ENCODE measurements around the gene SUSD4. TPM values are rescaled to one million over a fixed set of nuclear protein-coding genes. Genes with fewer than 3 reads are reported as not detected.

Gene SUSD4
- total RNA-seq, 3 donors from 2014 or later: 0.64 to 16.7 (median 14.9) TPM

GRCh38 chr1:223264529-223264928 is 99.4 kb downstream of the SUSD4 start:
- Histone ChIP-seq H3K4me3 (no peak overlapping the region), H3K9me3 (no peaks in the 10 kb centered on the region), H3K36me3 (no peaks in the 10 kb centered on the region), H3K27ac (no peak overlapping the region), H3K4me1 (no peaks in the 10 kb centered on the region), H3K27me3 (no peaks in the 10 kb centered on the region)
- intact Hi-C loops (cut with DNase I; ENCODE audit: low total_unique reads): no loop called here
- DNase-seq (ENCODE audit: low spot score in 2 of 2): no peak
- no peak for TF ChIP-seq POLR2AphosphoS5 (IDR thresholded peaks at IDR 0.05)
- TF ChIP-seq POLR2A (IDR thresholded peaks at IDR 0.05): no peak
- no peak for TF ChIP-seq CTCF (IDR thresholded peaks at IDR 0.05)

- Histone ChIP-seq H3K36me3 (no peaks in the 10 kb centered on the region), H3K27me3 (no peaks in the 10 kb centered on the region), H3K27ac (no peak overlapping the region), H3K4me3 (no peak overlapping the region), H3K4me1 (no peaks in the 10 kb centered on the region), H3K9me3 (no peaks in the 10 kb centered on the region)
- intact Hi-C loops (cut with DNase I; ENCODE audit: low total_unique reads): no loop called here
- no peak for DNase-seq (ENCODE audit: low spot score in 2 of 2)
- TF ChIP-seq POLR2AphosphoS5 (IDR thresholded peaks at IDR 0.05) (no peak), CTCF (IDR thresholded peaks at IDR 0.05) (no peak), POLR2A (IDR thresholded peaks at IDR 0.05) (no peak)
Measured at GRCh38 chr1:223261914-223262313, 102.1 kb downstream of the SUSD4 start.

- no peaks in the 10 kb centered on the region for H3K36me3 ChIP-seq
- intact Hi-C loops (cut with DNase I; ENCODE audit: low total_unique reads): no loop called here
- no peaks in the 10 kb centered on the region for H3K9me3 ChIP-seq
Measured at GRCh38 chr1:223260712-223261111, 103.3 kb downstream of the SUSD4 start.

GRCh38 chr1:223259462-223259861 is 104.5 kb downstream of the SUSD4 start:
- no peak for DNase-seq (ENCODE audit: low spot score in 2 of 2)
- Histone ChIP-seq H3K27me3 (no peaks in the 10 kb centered on the region), H3K4me1 (no peaks in the 10 kb centered on the region), H3K9me3 (no peaks in the 10 kb centered on the region), H3K27ac (no peak overlapping the region), H3K4me3 (no peak overlapping the region), H3K36me3 (no peaks in the 10 kb centered on the region)
- intact Hi-C loops (cut with DNase I; ENCODE audit: low total_unique reads): no loop called here
- TF ChIP-seq POLR2AphosphoS5 (IDR thresholded peaks at IDR 0.05) (no peak), CTCF (IDR thresholded peaks at IDR 0.05) (no peak), POLR2A (IDR thresholded peaks at IDR 0.05) (no peak)

More at GRCh38 chr1:223260712-223261111, 103.3 kb downstream of the SUSD4 start:
- Histone ChIP-seq H3K27me3 (no peaks in the 10 kb centered on the region), H3K4me3 (no peak overlapping the region), H3K27ac (no peak overlapping the region), H3K4me1 (no peaks in the 10 kb centered on the region)
- DNase-seq (ENCODE audit: low spot score in 2 of 2): no peak
- TF ChIP-seq POLR2A (IDR thresholded peaks at IDR 0.05) (no peak), CTCF (IDR thresholded peaks at IDR 0.05) (no peak)

GRCh38 chr1:223258751-223259198 is 105.2 kb downstream of the SUSD4 start:
- Histone ChIP-seq H3K27ac (no peak overlapping the region), H3K9me3 (no peaks in the 10 kb centered on the region), H3K36me3 (no peaks in the 10 kb centered on the region), H3K27me3 (no peaks in the 10 kb centered on the region), H3K4me3 (no peak overlapping the region), H3K4me1 (no peaks in the 10 kb centered on the region)
- intact Hi-C loops (cut with DNase I; ENCODE audit: low total_unique reads): no loop called here
- TF ChIP-seq CTCF (IDR thresholded peaks at IDR 0.05): no peak
- TF ChIP-seq POLR2AphosphoS5 (IDR thresholded peaks at IDR 0.05): no peak
- TF ChIP-seq POLR2A (IDR thresholded peaks at IDR 0.05): no peak
- no peak for DNase-seq (ENCODE audit: low spot score in 2 of 2)
